GM21825 (cell line): ENCODE results near the gene ZC3H13.

Experiments
- ATAC-seq: cut with Tn5 transposase; IDR thresholded peaks from one replicate; pipeline ENCODE4 v1.9.1; 2021; ENCODE audit warnings: mild to moderate bottlenecking, moderate library complexity; ENCODE audit not compliant: unreplicated experiment

ZC3H13 gene

DNA sequence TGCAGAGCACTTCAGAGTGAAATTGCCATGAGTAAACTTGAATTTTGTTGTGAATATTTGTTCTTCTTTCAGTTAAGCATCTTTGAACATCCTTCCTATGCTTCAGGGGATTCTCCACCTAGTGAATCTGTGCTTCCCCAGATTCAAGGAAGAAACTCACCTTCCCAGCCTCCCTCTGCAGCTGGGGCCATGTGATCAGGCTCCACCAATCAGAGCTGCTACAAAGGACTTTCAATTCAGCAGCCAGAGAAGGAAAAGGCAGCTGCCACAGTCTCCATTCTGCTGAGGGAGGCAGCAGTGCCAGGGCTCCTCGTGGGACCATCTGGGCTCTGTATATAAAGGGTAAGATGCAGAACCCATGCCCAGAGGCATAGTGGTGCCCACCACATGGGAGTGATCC lies 111.3 kb downstream of the ZC3H13 start:
- ATAC-seq = no peak

DNA sequence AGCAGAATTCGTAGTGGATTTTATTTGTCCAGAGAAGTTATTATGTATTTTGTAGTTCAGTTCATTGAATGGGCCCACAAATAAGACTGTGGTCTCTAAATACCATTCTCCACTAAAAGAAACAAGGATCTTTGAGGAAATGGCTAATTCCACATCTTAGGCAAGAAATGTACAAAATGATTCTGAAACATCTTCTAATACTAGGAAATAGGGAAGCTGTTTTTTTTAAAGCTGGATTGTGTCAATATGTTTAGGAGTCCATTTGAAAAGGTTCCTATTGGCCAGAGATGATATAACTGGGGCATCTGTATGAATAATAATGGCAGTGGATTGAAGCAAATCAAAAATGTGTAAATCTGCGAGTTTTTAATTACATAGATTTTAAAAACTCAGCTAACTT lies 112.5 kb downstream of the ZC3H13 start:
- no peak for ATAC-seq

DNA sequence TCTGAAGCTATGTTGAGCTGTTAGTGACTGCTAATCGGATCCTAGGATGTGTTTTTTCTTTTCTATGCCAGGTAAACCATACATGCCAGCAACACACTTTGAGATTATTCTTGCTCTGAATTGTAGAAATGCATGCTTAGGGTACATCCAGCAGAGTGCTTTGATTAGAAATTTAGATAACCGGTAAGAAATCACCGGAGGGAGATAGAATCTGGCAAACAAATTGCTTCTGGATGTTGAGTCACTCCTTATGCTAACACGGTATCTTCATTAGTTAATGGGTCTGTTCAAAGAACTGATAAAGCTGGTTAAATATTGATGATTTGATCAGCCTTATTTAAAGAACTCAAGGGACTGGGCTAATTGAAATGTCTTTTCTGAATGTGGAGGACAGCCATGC lies 115.9 kb downstream of the ZC3H13 start:
- ATAC-seq = no peak

DNA sequence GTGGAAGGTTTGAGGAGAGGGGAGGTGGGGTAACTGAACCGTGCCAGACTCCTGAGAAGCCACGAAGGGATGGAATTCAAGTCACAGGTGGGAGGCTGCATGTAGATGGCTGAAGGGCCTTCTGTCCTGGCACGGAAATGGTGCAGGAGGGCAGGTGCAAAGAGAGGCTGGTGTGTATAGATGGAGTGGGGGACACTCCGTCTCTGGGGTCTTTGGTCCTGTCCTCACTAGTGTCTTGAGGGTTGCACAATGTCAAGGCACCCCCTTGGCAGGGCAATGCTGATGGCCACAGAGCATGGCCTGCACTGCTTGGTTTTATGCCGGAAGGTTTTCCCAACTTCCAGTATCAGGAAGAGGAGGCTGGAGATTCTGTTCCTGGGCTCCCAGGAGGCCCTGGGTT lies 118.3 kb downstream of the ZC3H13 start:
- ATAC-seq = no peak

DNA sequence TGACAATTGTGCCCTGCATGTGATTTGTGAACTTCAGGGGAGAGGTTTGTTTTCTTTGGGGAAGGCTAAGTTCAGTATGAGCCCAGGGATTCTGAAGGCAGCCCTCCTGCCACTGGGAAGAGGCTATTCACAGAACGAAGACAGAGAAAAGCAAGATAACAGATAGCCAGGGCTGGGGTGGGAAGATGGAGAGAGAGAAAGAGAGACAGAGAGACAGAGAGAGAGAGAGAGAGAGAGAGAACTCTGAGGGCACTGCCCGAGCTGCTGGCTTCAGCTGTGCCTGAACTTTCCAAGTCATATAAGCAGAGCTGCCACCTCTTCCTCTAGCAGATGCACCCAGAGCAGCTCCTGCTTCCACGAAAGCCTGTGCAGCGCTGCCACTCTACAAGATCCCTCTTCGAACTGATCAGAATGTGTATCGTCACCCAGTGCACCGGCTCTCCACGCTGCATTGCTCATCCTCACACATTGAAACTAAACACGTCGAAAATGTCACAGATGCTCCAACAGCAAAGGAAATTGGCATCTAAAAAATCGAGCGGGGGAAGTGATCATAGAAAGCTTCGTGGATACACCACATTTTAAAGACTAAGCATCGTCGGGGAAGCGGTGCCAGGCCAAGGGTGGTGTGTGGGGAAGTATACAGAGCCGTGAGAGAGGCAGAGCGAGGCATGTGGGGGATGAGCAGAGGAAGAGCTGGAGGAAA lies 119.2 kb downstream of the ZC3H13 start:
- ATAC-seq = no peak

DNA sequence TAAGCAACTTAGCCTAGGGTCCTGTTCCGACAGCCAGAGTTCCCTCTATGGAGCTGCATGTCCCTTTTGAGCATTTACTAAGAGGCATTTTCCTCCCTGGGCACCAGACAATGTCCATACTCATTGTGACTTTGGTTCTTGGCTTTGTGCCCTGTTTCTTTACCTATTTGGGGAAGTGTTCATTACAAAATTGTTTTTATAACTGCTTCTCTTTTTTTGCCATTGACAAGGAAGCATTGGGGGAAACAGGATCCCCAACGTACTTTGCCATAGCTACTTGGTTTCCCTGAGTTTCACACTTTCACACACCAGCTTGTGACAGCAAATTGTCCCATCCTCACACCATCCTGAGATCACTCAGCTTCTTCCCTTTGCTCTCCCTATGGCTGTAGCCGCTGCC lies 119.9 kb downstream of the ZC3H13 start:
- no peak for ATAC-seq

DNA sequence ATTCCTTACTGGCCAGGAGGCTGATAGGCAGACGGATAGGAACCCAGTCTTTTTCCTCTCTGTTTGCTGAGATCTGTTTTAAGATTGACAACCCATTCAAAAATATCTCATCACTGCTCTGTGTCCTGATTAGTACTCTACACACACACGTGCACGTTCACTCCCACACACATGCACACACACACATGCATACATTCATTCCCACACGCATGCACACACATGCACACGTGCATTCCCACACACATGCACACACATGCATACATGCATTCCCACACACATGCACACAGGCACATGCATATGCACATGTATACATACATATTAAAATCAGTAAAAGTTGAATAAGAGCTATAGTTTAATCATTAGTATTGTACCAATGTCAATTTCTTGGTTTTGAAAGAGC lies 120.4 kb downstream of the ZC3H13 start:
- no peak for ATAC-seq

DNA sequence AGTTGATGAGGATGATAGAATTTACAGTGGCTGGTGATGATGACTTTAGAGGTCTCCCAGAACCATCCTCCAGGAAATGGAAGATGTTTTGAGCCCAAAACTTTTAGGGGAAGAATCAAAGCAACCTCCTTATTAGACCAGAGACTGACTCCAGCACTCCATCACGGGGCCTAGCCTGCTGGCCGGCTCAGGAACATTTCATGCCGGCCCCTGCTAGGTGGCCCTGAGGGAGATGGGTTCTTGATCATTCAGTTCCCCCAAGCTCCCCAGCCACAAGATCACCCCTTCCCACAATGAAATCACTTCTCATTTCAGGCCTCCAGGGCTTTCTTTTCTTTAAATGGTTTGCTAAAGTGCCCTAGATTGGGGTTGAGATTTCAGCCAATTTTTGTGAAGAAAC lies 121.3 kb downstream of the ZC3H13 start:
- ATAC-seq = no peak

DNA sequence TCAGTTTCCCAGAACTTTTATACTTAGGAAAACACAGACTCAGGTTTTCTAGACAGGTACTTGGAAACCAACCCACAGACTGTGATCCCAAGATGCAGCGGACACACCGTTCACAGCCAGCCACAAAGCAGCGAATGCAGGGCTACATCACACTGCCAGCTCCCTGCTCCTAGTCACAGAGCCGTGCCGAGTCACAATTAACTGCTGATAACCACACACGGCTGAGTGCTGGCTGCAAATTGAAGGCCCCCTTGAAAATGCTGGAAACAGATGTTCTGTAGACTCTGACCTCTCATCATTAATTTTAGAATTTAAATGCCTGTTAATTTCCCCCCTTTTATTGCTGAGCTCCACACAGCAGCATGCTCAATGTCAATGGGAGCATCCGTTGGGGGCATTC lies 122.4 kb downstream of the ZC3H13 start:
- no peak for ATAC-seq

DNA sequence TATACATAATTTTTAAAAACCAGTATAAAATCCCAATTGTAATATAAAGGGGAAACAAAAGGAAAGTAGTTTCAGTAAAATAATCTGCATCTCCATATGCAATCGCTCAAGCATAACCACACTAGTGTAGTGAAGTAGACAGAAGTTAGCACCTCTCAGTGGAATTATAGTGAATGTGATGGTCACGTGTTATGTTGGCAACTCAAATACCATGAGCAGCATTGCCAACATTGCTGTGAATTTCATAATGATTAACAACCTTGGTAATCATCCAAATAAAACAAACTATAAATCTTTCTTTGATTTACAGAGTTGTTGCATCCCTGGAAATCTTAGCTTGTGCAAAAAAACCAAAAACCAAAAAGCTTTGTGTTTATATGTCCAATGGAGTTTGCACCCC lies 123.7 kb downstream of the ZC3H13 start:
- ATAC-seq = no peak

DNA sequence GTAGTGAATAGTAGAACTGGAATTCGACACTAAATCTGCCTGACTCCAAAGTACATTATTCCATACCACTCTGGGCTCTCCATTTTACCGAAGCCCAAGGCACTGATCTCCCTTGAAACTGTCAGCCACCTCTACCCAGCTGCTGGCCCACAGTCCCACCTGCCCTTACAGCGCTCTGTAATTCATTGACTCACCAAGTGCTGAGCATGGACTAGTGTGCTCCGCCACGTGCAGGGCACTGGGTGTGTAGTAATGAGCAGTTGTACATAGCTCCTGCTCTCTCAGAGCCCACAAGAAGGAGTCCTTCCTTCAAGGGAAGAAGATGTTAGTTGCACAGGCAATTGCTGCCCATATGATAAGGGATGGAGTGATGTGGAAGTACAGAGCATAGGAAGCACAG lies 124.4 kb downstream of the ZC3H13 start:
- no peak for ATAC-seq

DNA sequence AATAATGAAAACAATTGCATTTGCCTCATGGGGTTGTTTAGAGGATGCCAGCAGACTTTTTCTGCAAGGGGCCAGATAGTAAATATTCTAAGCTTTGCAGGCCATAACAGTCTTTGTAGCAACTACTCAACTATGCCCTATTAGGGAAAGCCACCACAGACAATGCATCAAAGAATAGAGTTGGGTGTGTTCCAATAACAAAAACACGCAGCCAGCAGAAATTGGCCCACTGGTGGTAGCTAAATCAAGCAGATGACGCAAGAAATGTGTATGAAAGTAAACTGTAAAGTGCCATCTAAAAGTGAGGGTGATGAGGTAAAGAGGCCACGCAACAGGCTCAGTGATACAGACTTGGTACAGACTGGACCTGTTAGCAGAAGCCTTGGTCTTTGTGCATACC lies 125.8 kb downstream of the ZC3H13 start:
- ATAC-seq = no peak

DNA sequence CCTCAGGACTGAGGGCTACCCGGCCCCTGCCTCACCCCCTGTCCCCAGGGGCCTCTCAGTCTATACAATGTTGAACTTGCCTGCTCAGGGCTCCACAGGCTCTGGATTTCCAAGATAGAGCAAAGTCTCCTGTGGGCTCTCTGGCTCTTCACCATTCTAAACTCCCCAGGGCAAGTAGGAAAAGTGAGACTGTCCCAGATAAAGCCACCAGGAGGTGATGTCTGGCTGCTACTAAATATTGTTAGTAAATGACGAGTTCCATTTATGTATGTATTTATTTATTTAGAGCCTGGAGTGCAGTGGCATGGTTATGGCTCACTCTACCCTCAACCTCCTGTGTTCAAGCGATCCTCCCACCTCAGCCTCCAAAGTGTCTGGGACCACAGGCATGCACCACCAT lies 127.4 kb downstream of the ZC3H13 start:
- no peak for ATAC-seq

DNA sequence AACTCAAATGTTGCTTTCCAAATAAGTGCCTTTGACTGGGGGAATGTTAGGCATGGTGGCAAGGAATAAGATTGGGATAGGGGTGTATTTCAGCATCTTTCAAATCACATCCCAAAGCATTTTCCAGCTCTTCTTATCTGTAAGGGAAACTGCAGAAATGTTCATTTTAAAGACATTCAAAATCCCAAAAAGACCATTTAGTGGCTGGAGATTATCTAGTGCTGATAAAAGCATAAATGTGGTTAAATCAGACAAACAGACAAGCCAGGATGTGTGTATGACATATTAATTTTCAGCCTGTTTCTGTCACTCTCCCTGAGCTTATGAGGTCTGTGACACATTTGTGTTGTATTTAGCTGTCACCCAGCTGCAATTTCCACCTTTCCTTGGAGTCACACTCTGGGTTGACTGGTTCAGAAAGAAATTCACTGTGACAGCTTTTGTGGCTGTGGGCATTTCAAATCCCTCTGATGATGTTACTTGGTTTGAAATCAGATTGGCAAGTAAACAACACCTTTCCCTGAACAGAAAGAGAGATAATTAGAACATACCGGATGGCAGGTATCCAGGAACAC lies 131.3 kb downstream of the ZC3H13 start:
- no peak for ATAC-seq

DNA sequence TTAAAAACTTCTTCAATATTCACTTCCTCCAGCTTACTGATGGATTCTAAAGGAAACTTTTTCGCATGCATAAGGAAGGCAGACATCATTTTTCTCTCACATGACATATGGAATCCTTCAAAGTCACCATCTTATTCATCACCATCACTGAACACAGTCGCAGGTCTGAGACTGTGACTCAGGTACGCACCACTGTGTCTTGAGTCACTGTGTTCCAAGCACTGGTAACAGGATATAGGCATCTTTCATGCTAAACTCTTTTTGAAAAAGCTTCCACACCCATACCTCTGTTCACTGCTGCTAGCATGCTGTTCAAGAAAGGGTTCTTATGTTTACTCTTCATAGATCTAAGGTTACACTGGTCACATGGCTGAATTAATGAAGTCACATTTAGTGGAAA lies 133.9 kb downstream of the ZC3H13 start:
- no peak for ATAC-seq

DNA sequence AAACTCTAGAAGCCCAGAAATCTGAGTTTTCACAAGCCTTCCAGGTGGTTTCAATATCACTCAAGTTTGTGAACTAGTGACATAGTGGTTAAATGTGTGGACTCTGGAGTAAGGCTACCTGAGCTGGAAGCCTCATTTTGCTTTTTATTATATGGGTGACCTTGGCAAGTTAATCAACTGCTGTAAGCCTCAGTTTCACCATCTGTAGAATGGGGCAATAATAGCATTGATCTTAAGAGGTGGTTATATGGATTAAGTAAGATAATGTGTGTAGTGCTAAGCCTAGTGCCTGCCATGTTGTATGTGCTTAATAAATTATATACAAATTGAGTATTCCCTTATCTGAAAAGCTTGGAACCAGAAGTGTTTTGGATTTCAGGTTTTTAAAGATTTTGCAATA lies 135.5 kb downstream of the ZC3H13 start:
- no peak for ATAC-seq

DNA sequence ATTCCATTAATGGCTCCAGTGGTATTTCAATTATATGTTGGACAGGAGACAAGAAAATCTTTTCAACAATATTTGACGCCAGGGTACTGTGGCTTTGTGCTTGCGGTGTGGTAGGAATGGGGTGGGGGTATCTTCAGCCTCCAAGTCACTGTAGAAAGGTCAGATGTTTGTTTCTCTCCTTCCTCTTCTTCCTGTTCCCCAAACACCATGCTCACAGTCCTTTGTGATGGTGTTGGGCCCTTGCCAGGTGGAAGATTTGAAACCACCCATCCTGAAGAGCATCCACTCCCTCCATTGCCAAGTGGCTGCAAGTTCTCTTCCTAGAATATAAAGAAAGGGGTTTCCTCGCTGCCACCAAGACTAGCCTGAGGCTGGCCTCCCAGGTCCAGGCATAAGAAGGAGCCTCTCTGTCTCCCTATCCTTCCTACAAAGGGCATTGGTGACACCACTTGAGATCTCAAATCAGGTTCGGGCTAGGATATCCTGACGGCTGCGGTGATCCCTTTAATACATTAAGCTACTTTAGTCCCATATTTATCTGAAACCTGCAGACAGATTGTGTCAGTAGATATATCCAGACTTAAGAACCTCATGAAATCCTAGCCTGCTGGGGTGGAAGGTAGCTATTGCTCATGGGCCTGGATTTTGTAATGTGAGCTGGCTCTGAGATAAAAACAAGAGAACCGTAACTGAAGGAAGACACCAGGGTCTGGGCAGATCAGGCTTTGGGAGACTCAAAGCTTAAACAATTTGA lies 136.7 kb downstream of the ZC3H13 start:
- no peak for ATAC-seq

DNA sequence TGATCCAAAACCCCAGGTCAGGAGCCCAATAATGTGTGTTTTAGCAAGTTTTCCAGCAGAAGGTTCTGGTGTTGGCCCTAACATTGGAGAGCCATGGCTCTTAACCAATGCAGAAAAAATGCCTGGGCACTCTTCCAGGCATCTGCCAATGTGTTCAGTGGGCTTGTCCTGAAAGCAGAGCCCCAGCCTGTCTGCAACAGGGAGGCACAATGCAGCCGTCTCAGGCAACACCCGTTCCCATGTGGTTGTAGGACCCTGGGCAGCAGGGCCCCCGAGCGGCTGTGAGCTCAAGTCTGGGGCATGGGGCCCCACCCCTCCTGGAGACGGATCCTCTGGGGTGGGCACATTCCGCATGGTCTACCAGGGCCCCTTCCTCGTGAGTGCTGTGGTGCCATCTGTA lies 142.9 kb downstream of the ZC3H13 start:
- no peak for ATAC-seq

DNA sequence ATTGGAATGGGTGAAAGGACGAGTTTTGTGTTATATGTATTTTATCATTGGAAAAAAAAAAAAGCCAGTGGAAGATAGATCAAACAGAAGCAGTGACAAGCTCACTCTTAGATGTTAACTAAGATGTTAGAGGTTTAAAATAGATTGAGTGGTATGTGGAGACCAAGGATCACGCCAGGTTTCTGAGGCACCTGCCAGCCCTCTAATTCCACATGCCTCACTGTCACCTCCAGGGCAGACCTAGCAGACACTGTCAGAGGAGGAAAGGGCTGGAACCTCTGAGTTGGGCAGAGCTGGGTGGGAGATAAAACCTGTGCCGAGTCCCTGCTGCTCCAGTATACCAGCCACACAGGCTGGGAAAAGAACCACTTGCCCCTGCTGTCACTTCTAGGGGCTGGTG lies 143.5 kb downstream of the ZC3H13 start:
- ATAC-seq = no peak

DNA sequence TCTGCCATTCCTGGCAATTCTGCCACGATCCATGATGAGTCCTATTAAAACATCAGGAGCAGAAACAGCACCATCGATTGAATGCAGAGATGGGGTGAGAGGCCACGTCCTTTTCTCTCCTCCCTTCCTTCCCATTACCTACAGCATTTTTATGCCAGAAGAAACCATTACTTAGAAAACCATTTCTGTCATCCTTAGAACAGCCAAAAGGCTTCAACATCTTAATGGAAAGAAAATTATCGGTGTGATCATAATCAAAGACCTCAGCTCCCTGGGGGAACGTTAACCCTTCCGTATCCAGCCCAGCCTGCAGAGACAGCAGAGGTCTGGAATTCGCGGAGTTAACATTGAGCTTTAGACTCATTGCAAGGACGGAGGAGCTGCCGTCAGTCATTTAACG lies 145.0 kb downstream of the ZC3H13 start:
- no peak for ATAC-seq
